Measurements from ENCODE around the gene ZNF236.

DNA sequence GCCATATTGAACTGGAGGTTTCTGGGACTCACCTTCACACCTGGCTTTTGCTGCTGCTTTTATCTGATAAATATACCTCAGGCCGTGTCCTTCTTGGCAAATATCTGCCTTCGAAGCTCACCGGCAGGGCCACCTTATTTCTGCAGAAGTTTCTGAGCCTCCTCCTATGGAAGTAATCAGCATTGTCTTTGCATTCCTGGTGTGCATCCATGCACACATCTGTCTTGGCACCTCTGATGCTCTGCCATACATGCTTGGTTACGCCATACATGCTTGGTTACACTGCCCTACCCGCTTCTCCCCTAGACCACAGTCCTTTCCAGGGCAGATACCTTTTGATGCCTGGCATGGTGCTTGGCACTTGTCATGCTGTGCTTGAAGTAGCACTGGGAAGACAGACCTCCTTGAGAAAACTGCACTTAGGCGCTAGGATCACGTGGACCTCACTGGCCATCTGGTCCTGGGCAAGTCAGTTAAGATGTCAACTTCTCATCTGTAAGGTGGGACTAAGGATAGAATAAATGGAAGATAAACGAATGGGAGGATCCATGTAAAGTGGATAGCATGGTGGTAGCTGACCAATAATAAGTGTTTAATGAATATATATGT, 66.8 kb downstream of the ZNF236 start:
- TF ChIP-seq POLR2A (IDR thresholded peaks at IDR 0.05; ENCODE audit: low read depth, low read length) (no peak), POLR2AphosphoS5 (IDR thresholded peaks at IDR 0.05; ENCODE audit: low read depth, low read length) (no peak)
